Suprapubic skin (tissue), 4 donors: ENCODE data around the gene WNT16. TPM values are rescaled to one million over a fixed set of nuclear protein-coding genes. Genes with fewer than 3 reads are reported as not detected.

ENCODE experiments used
- DNase-seq, 2 donors: peaks; one replicate each; pipeline ENCODE4 v3.0.0-alpha.2; 2019; ENCODE audit warnings: low spot score in 2 of 2
- H3K27ac ChIP-seq: fragments of 200-600 bp; sonication (generic); one replicate; pipeline ENCODE4 v1.5.1; 2019
- H3K27me3 ChIP-seq: fragments of 200-600 bp; sonication (generic); one replicate; pipeline ENCODE4 v1.5.1; 2019
- H3K36me3 ChIP-seq: fragments of 200-600 bp; sonication (generic); one replicate; pipeline ENCODE4 v1.5.1; 2019
- H3K4me1 ChIP-seq: fragments of 200-600 bp; sonication (generic); one replicate; pipeline ENCODE4 v1.5.1; 2019
- H3K4me3 ChIP-seq: fragments of 200-600 bp; sonication (generic); one replicate; pipeline ENCODE4 v1.5.1; 2019; ENCODE audit warnings: mild to moderate bottlenecking
- H3K9me3 ChIP-seq: fragments of 200-600 bp; sonication (generic); one replicate; pipeline ENCODE4 v1.5.1; 2019
- EP300 ChIP-seq: sonication (generic); formaldehyde crosslinking; IDR thresholded peaks from one replicate; pipeline ENCODE4 v1.6.1; 2017; ENCODE audit warnings: antibody characterized with exemption
- POLR2A ChIP-seq, 2 donors: fragments of 450-650 bp; IDR thresholded peaks; one replicate each; pipeline ENCODE4 v1.6.1; 2017; ENCODE audit warnings: antibody characterized with exemption in 2 of 2, mild to moderate bottlenecking in 2 of 2, moderate library complexity in 2 of 2
- POLR2AphosphoS5 ChIP-seq, 3 donors: sonication (generic); formaldehyde crosslinking; IDR thresholded peaks; one replicate each; pipeline ENCODE4 v1.6.1; 2017; ENCODE audit warnings: antibody characterized with exemption in 3 of 3
- WGBS: methylation state at CpG from one replicate; pipeline ENCODE4 v1.1.5; 2018; 5-methylcytosine and 5-hydroxymethylcytosine counted together
- total RNA-seq, 4 donors: library from RNA; depleted of rRNA; stranded (reverse); fragments of >200 nt; gene quantifications; one replicate each; pipeline ENCODE4 v1.1.0, GENCODE V29; 2016
- TF ChIP-seq, protein P1 (sequence below), 2 donors: fragments of 200-600 bp in 1 of 2; fragments of 450-650 bp in 1 of 2; sonication (generic) in 1 of 2; IDR thresholded peaks; one replicate each; pipeline ENCODE4 v1.5.1; 2016 to 2019; ENCODE audit warnings: antibody characterized with exemption in 2 of 2, mild to moderate bottlenecking in 1 of 2, moderate library complexity in 1 of 2

Gene WNT16
- total RNA-seq, 4 donors from 2014 or later: 11.6 to 28.8 (median 18.3) TPM

DNA sequence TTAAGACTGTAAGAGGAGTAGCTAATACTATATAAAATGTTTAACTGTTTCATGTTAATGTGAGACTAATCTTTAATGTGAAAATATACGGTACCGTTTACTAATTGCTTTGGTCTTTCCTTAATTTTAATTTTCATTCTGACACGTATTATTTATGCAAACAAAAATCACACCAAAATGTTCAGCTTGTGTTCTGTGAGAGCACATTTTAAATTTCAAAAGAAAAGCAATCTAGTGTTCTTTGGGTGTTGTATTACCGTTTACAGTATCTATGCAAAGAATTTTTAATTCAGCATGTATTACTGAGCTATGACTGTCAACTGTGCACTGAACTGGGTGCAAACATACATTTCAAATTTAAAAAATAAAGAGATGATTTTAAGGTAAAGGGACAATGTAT lies 2.2 kb downstream of the WNT16 start:
- Histone ChIP-seq H3K36me3 (no peaks in the 10 kb centered on the region), H3K27ac (no peak overlapping the region), H3K4me3 (peak overlapping the region; percentile 56), H3K4me1 (peaks cover 19% of the 10 kb centered on the region), H3K9me3 (no peaks in the 10 kb centered on the region), H3K27me3 (peaks cover 82% of the 10 kb centered on the region)
- TF ChIP-seq EP300: no peak
- no peak for TF ChIP-seq POLR2AphosphoS5 (IDR thresholded peaks at IDR 0.05)
- TF ChIP-seq, protein P1, sequence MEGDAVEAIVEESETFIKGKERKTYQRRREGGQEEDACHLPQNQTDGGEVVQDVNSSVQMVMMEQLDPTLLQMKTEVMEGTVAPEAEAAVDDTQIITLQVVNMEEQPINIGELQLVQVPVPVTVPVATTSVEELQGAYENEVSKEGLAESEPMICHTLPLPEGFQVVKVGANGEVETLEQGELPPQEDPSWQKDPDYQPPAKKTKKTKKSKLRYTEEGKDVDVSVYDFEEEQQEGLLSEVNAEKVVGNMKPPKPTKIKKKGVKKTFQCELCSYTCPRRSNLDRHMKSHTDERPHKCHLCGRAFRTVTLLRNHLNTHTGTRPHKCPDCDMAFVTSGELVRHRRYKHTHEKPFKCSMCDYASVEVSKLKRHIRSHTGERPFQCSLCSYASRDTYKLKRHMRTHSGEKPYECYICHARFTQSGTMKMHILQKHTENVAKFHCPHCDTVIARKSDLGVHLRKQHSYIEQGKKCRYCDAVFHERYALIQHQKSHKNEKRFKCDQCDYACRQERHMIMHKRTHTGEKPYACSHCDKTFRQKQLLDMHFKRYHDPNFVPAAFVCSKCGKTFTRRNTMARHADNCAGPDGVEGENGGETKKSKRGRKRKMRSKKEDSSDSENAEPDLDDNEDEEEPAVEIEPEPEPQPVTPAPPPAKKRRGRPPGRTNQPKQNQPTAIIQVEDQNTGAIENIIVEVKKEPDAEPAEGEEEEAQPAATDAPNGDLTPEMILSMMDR (IDR thresholded peaks at IDR 0.05): no peak
- TF ChIP-seq POLR2A (IDR thresholded peaks at IDR 0.05): no peak
- 53% methylated on average over 4 of the region's 4 CpGs for WGBS
- no peak for DNase-seq

DNA sequence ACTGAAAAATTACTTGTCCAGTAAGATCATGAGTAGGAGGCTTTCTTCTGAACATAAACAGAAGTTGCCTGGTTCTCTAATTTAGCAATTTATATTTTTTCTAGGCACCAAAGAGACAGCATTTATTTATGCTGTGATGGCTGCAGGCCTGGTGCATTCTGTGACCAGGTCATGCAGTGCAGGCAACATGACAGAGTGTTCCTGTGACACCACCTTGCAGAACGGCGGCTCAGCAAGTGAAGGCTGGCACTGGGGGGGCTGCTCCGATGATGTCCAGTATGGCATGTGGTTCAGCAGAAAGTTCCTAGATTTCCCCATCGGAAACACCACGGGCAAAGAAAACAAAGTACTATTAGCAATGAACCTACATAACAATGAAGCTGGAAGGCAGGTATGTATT lies 2.8 kb downstream of the WNT16 start:
- Histone ChIP-seq H3K4me1 (peaks cover 19% of the 10 kb centered on the region), H3K4me3 (no peak overlapping the region), H3K27me3 (peaks cover 82% of the 10 kb centered on the region), H3K27ac (no peak overlapping the region), H3K36me3 (no peaks in the 10 kb centered on the region), H3K9me3 (no peaks in the 10 kb centered on the region)
- TF ChIP-seq, protein P1 (IDR thresholded peaks at IDR 0.05): no peak
- TF ChIP-seq EP300 (no peak), POLR2AphosphoS5 (IDR thresholded peaks at IDR 0.05) (no peak), POLR2A (IDR thresholded peaks at IDR 0.05) (no peak)
- WGBS: 48% methylated on average over 5 of the region's 5 CpGs
- no peak for DNase-seq

DNA sequence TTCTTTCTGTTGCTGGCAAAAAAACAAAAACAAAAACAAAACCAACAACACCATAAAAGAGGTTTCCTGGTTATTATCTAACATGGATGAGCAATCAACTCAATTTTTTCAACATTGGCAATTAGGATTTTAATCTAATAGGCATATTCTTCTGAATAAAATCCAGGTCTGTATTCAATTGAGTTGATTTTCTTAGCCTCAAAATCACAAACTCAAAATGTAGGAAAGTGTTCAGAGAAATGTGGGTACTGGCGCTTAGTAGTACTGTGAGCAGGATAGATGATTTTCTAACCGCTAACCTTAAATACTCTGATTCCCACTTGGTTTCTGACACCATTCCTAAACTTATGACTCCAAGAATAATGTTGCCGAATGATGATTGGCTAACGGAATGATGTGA lies 5.6 kb downstream of the WNT16 start:
- H3K27ac ChIP-seq: no peak overlapping the region
- H3K4me1 ChIP-seq: peaks cover 11% of the 10 kb centered on the region
- H3K36me3 ChIP-seq: no peaks in the 10 kb centered on the region
- no peaks in the 10 kb centered on the region for H3K9me3 ChIP-seq
- WGBS: 93% methylated on average over 4 of the region's 4 CpGs
- DNase-seq: no peak
- TF ChIP-seq POLR2AphosphoS5 (IDR thresholded peaks at IDR 0.05): no peak
- TF ChIP-seq, protein P1 (IDR thresholded peaks at IDR 0.05): no peak
- TF ChIP-seq EP300: no peak
- TF ChIP-seq POLR2A (IDR thresholded peaks at IDR 0.05): no peak
- H3K27me3 ChIP-seq: peaks cover 63% of the 10 kb centered on the region
- no peak overlapping the region for H3K4me3 ChIP-seq

GRCh38 chr7:121334875-121335648 lies 6.3 kb downstream of the WNT16 start:
- TF ChIP-seq, protein P1 (IDR thresholded peaks at IDR 0.05): no peak
- no peak for TF ChIP-seq EP300
- TF ChIP-seq POLR2AphosphoS5 (IDR thresholded peaks at IDR 0.05): no peak
- no peak for TF ChIP-seq POLR2A (IDR thresholded peaks at IDR 0.05)
- peaks cover 4% of the 10 kb centered on the region for H3K4me1 ChIP-seq
- H3K4me3 ChIP-seq: no peak overlapping the region
- no peak overlapping the region for H3K27ac ChIP-seq
- DNase-seq: no peak
- H3K27me3 ChIP-seq: peaks cover 56% of the 10 kb centered on the region
- WGBS: 83% methylated on average over 10 of the region's 10 CpGs
- no peaks in the 10 kb centered on the region for H3K9me3 ChIP-seq
- H3K36me3 ChIP-seq: no peaks in the 10 kb centered on the region

- DNase-seq: no peak
- H3K27me3 ChIP-seq: peaks cover 41% of the 10 kb centered on the region
- no peaks in the 10 kb centered on the region for H3K9me3 ChIP-seq
- H3K36me3 ChIP-seq: no peaks in the 10 kb centered on the region
- TF ChIP-seq, protein P1 (IDR thresholded peaks at IDR 0.05): no peak
- TF ChIP-seq POLR2AphosphoS5 (IDR thresholded peaks at IDR 0.05) (no peak), POLR2A (IDR thresholded peaks at IDR 0.05) (no peak), EP300 (no peak)
- no peaks in the 10 kb centered on the region for H3K4me1 ChIP-seq
- no peak overlapping the region for H3K4me3 ChIP-seq
- no peak overlapping the region for H3K27ac ChIP-seq
- WGBS: 45% methylated on average over 3 of the region's 3 CpGs
Observed at GRCh38 chr7:121336579-121336978, 7.8 kb downstream of the WNT16 start.
